SU-DHL-6 (cell line): ENCODE data around the gene PREX1.

ENCODE experiments used
- H2AFZ ChIP-seq: fragments of 200-600 bp; sonication (generic); 2 replicates; pipeline ENCODE4 v1.6.1; 2014; ENCODE audit warnings: low read depth, mild to moderate bottlenecking, moderate library complexity, mixed read lengths, antibody characterized with exemption, low read length; ENCODE audit not compliant: severe bottlenecking
- H3F3A ChIP-seq: fragments of 200-600 bp; shearing (Covaris generic); 2 replicates; pipeline ENCODE4 v1.6.0; 2016; ENCODE audit warnings: antibody characterized with exemption, mild to moderate bottlenecking; ENCODE audit not compliant: insufficient read depth
- H3K27ac ChIP-seq: fragments of 200-600 bp; sonication (generic); 2 replicates; pipeline ENCODE4 v1.5.1; 2016; ENCODE audit warnings: low read depth, mild to moderate bottlenecking, low read length, moderate library complexity, mixed read lengths
- H3K27me3 ChIP-seq: fragments of 200-600 bp; sonication (generic), shearing (Covaris generic); 2 replicates; pipeline ENCODE4 v1.6.0; 2014; ENCODE audit warnings: mild to moderate bottlenecking, low read length
- H3K36me3 ChIP-seq: fragments of 200-600 bp; sonication (generic); 2 replicates; pipeline ENCODE4 v1.6.1; 2014; ENCODE audit warnings: mild to moderate bottlenecking, low read length, mixed read lengths
- H3K4me2 ChIP-seq: fragments of 300-600, 200-600 bp; shearing (Covaris generic), sonication (generic); 2 replicates; pipeline ENCODE4 v1.6.0; 2014; ENCODE audit warnings: low read length, low read depth, mild to moderate bottlenecking; ENCODE audit not compliant: poor library complexity, severe bottlenecking
- H3K4me3 ChIP-seq: fragments of 200-600 bp; sonication (generic); 2 replicates; pipeline ENCODE4 v1.5.1; 2014; ENCODE audit warnings: antibody characterized with exemption, low read length, mild to moderate bottlenecking, mixed read lengths; ENCODE audit not compliant: insufficient read depth, poor library complexity, severe bottlenecking
- H3K79me2 ChIP-seq: fragments of 200-600 bp; sonication (generic); 2 replicates; pipeline ENCODE4 v1.6.1; 2014; ENCODE audit warnings: mild to moderate bottlenecking, low read length, moderate library complexity; ENCODE audit not compliant: insufficient read depth
- H3K9ac ChIP-seq: fragments of 200-600 bp; sonication (generic); 2 replicates; pipeline ENCODE4 v1.7.0; 2014; ENCODE audit warnings: mild to moderate bottlenecking, low read length
- H3K9me2 ChIP-seq: fragments of 200-600 bp; sonication (generic); replicated peaks from 2 replicates; pipeline ENCODE4 v1.6.1; 2014; ENCODE audit warnings: low read length; ENCODE audit not compliant: insufficient read depth
- H3K9me3 ChIP-seq: fragments of 200-600 bp; sonication (generic); 2 replicates; pipeline ENCODE4 v1.6.1; 2014; ENCODE audit warnings: low read length, mixed read lengths; ENCODE audit not compliant: insufficient read depth
- H4K20me1 ChIP-seq: fragments of 200-600 bp; sonication (generic); 2 replicates; pipeline ENCODE4 v1.6.1; 2014; ENCODE audit warnings: low read depth, mild to moderate bottlenecking, antibody characterized with exemption, low read length, moderate library complexity, mixed read lengths
- EZH2phosphoT487 ChIP-seq: fragments of 200-600 bp; sonication (generic), shearing (Covaris generic); conservative IDR thresholded peaks from 2 replicates; pipeline ENCODE4 v1.6.1; 2018; ENCODE audit warnings: mild to moderate bottlenecking, antibody characterized with exemption, low read length, moderate library complexity, mixed read lengths
- TF ChIP-seq, protein P1 (sequence below): fragments of 200-600 bp; sonication (generic); IDR thresholded peaks from one replicate; pipeline ENCODE4 v1.5.1; 2017; ENCODE audit warnings: antibody characterized with exemption, mild to moderate bottlenecking, low read length, moderate library complexity; ENCODE audit not compliant: insufficient read depth, poor library complexity, severe bottlenecking

The PREX1 gene

DNA sequence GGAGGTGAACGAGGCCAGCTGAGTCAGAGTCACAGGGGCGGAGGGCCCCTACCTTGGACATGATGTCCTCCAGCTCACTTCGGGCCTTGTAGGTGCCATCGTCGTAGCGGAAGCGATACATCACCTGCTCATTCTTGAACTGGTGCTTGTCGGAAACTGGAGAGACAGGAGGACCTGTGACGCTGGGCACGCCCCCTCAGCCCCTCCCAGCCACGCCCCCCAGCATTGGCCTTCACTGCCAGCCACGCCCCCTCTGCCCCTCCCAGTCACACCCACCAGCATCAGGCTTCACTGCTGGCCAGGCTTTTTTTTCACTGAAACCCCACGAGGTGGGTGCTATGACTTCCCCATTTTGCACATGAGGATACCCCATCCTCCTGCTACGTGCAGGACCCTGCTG, 148.2 kb downstream of the PREX1 start:
- Histone ChIP-seq H3K4me2 (no peak overlapping the region), H3K4me3 (no peak overlapping the region), H3K36me3 (no peaks in the 10 kb centered on the region), H3K79me2 (no peaks in the 10 kb centered on the region), H2AFZ (no peak overlapping the region), H3K9me2 (no peaks in the 10 kb centered on the region), H3K9me3 (no peaks in the 10 kb centered on the region), H3F3A (no peaks in the 10 kb centered on the region), H4K20me1 (no peaks in the 10 kb centered on the region), H3K9ac (no peak overlapping the region), H3K27ac (no peak overlapping the region), H3K27me3 (no peaks in the 10 kb centered on the region)
- TF ChIP-seq EZH2phosphoT487: no peak
- TF ChIP-seq, protein P1, sequence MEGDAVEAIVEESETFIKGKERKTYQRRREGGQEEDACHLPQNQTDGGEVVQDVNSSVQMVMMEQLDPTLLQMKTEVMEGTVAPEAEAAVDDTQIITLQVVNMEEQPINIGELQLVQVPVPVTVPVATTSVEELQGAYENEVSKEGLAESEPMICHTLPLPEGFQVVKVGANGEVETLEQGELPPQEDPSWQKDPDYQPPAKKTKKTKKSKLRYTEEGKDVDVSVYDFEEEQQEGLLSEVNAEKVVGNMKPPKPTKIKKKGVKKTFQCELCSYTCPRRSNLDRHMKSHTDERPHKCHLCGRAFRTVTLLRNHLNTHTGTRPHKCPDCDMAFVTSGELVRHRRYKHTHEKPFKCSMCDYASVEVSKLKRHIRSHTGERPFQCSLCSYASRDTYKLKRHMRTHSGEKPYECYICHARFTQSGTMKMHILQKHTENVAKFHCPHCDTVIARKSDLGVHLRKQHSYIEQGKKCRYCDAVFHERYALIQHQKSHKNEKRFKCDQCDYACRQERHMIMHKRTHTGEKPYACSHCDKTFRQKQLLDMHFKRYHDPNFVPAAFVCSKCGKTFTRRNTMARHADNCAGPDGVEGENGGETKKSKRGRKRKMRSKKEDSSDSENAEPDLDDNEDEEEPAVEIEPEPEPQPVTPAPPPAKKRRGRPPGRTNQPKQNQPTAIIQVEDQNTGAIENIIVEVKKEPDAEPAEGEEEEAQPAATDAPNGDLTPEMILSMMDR: no peak

DNA sequence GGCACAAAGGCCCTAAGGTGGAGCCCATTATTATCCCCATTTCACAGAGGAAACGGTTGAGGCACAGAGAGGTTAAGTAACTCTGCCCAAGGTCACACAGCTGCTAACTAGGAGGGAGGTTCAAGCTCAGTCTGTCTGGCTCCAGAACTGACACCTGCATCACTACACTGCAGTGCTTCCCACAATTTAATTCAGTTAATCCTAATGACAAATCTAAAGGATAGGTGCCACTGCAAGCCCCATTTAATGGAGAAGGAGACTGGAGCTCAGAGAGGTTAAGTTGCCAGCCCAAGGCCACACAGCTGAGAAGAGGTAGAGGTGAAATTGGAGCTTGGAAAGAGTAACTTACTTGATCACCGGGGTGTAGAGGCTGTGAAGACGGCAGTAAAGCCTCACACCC, 148.8 kb downstream of the PREX1 start:
- no peaks in the 10 kb centered on the region for H4K20me1 ChIP-seq
- no peaks in the 10 kb centered on the region for H3K79me2 ChIP-seq
- H3K9me3 ChIP-seq: no peaks in the 10 kb centered on the region
- H3K36me3 ChIP-seq: no peaks in the 10 kb centered on the region
- H3K9me2 ChIP-seq: no peaks in the 10 kb centered on the region
- H3K27ac ChIP-seq: no peak overlapping the region
- no peak overlapping the region for H3K9ac ChIP-seq
- no peak overlapping the region for H2AFZ ChIP-seq
- H3K4me3 ChIP-seq: no peak overlapping the region
- TF ChIP-seq, protein P1: no peak
- no peak for TF ChIP-seq EZH2phosphoT487
- no peaks in the 10 kb centered on the region for H3F3A ChIP-seq
- no peak overlapping the region for H3K4me2 ChIP-seq
- no peaks in the 10 kb centered on the region for H3K27me3 ChIP-seq

GRCh38 chr20:48678421-48678820, 149.4 kb downstream of the PREX1 start:
- H4K20me1 ChIP-seq: no peaks in the 10 kb centered on the region
- no peaks in the 10 kb centered on the region for H3K36me3 ChIP-seq
- H3K27ac ChIP-seq: no peak overlapping the region
- no peaks in the 10 kb centered on the region for H3K27me3 ChIP-seq
- no peaks in the 10 kb centered on the region for H3K9me3 ChIP-seq
- H3K4me2 ChIP-seq: no peak overlapping the region
- no peaks in the 10 kb centered on the region for H3F3A ChIP-seq
- H3K9ac ChIP-seq: no peak overlapping the region
- H3K9me2 ChIP-seq: no peaks in the 10 kb centered on the region
- H3K79me2 ChIP-seq: no peaks in the 10 kb centered on the region
- TF ChIP-seq EZH2phosphoT487: no peak
- TF ChIP-seq, protein P1: no peak
- H2AFZ ChIP-seq: no peak overlapping the region
- no peak overlapping the region for H3K4me3 ChIP-seq
